HG03108 (cell line): ENCODE measurements around the gene SYT17.
"Not testable (repeated sequence)": the region's sequence is repeated elsewhere in the genome, so short reads cannot be mapped to it uniquely, and the experiment has no call there.

ENCODE experiments used
- ATAC-seq: cut with Tn5 transposase; IDR thresholded peaks from one replicate; pipeline ENCODE4 v1.9.1; 2021; ENCODE audit warnings: moderate library complexity; ENCODE audit not compliant: unreplicated experiment

Gene SYT17

DNA sequence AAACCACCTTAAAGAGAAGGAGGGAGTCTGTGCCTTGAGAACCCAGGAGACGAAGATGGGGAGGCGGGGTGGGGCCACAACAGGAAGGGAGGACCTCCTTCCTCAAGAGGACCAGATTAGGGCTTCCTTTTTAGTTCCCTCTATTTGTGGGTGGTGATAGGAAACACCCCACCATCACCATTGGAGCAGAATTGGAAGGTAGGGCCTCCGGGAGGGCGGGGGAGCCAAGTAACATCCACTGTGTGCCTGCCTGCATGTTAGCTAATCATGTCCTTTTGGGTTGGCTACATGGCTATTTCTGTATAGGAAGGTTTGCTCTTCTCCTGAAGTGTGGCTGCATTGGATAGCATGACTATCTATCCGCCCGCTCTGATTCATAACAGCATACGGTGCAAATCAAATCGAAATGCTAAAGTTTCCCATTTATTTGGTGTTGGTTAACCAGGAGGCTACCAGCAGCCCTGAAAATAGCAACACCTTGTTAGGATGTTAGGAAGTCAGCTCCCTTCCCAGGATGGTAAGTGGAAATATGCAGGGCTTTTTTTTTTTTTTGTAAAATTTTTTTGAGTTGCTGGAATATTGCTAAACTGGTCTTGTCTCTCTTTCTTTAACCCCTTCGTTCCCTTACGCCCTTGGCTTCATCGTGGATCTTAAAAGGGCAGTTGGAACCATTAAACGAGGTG lies 4.2 kb downstream of the SYT17 start:
- ATAC-seq = no peak

DNA sequence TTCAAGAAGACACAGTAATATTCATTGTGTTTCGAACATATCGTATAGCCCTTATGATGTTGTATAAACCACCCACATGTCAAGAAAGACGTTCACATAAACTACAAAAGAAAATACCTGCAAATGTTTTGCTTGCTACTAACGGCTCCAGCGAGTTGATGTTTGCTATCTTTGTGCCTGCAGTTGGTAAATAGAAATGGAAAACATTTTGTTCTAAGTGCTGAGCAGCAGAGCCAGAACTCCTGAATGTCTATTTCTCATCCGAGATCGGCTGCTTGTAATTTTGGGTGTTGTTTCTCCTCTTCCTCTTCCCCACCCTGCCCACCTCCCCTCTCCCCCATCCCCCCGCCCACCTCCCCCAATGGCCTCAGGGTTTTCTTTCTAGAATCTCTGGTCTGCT lies 5.0 kb downstream of the SYT17 start:
- no peak for ATAC-seq

DNA sequence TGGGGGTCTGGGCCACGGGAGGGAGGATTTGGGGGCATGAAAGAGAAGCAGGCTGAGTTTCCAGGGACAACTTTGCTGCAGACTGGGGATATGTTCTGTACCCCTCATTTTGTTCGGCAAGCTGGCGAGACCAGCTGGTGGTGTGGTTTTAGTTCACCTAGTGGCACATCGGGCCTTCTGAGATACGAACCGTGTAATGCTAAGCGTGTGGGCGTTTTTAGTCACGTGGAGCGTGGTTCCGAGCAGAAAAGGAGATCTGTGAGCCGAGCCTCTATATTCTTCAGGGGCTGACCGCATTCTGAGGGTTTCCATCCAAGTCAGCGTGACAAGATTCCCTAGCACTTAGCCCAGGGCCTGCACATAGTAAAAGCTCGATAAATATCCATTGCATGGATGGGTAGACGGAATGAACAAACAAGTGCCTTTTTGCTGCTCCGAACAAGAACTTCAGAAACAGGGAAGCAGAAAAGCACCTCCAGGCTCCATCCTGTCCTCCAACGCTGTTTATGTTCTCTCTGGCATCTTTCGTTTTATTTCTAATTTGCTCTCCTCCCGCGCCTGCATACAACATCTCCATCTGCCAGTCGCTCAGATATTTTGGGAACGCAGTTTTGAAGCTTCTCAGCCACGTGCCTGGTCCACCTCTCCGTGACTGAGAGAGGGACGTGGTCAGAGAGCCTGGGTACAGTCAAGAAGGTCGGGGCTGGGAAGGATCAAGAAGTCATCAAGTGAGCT lies 5.8 kb downstream of the SYT17 start:
- ATAC-seq = no peak

DNA sequence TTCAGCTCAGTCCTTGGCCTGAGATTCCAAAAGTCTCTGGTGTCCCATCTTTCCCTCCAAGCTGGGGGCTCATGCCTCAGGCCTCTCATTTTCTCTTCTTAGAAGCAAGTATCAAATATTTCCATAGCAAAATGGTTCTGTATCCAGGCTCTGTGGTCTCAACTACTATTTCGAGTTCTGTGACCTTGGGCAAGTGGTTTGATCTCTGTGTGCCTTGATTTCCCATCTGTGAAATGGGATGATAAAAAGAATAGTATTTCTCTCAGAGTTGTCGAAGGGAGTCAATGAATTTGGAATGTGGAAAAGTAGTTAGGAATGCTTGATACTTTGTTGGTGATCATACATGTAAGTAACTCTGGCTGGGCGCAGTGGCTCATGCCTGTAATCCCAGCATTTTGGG lies 6.4 kb downstream of the SYT17 start:
- no peak for ATAC-seq

DNA sequence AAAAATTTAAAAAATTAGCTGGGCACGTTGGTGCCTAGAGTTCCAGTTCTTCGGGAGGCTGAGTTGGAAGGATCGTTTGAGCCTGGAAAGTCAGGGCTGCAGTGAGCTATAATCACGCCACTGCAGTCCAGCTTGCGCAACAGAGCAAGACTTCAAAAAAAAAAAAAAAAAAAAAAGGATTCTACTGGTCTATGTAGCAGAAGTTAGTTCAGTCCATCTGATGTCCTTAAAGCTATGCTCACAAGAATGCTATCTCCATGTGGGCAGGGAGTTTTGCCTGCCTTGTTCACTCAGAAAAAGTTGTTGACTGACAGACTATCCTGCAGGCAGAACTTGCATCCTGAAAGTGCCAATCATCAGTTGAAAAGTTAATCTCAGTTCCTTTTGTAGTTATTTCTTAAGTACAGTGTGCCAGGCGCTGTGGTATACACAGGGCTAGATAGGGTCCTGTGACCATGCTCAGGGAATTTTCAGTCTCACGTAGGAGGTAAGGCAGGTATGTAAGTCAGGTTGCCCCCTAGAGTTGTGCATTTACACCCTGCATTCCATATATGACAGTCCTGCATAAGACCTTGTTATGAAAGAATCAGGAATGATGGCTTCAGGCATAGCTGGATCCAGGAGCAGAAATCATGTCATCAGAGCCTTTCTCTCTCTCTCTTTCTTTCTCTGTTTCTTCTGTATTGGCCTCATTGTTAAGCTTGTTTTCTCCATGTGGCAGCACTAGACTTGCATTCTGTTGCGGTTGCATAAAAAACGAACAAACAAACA lies 7.6 kb downstream of the SYT17 start:
- ATAC-seq = no peak

DNA sequence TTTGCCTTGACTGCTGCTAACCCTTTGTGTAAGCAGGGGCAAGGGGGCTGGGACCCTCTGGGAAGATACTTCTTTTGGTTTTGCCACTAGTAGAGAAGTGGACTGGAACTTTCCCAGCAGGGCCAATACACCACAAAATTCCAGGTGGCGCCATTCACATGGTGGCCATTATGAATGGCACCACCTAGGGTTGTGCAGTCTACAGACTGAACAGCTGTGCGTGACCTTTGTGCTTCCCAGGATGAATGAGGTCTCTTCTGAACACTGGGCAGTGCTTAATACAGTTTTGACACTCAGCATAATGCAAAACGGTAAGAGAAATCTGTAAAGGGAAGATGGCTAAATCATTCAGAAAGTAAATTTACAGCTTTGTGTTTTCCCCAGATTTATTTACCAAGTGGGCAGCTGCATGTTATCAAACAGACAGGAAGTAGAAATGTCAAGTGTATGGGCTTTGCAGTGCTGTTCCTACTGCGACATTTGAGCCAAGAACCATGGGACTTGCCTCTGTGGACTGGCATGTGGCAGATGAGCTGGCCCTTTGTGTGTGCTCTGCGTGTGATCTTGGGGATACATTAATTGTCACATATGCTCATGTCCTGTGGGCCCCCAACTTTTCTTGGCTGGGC lies 9.2 kb downstream of the SYT17 start:
- no peak for ATAC-seq

DNA sequence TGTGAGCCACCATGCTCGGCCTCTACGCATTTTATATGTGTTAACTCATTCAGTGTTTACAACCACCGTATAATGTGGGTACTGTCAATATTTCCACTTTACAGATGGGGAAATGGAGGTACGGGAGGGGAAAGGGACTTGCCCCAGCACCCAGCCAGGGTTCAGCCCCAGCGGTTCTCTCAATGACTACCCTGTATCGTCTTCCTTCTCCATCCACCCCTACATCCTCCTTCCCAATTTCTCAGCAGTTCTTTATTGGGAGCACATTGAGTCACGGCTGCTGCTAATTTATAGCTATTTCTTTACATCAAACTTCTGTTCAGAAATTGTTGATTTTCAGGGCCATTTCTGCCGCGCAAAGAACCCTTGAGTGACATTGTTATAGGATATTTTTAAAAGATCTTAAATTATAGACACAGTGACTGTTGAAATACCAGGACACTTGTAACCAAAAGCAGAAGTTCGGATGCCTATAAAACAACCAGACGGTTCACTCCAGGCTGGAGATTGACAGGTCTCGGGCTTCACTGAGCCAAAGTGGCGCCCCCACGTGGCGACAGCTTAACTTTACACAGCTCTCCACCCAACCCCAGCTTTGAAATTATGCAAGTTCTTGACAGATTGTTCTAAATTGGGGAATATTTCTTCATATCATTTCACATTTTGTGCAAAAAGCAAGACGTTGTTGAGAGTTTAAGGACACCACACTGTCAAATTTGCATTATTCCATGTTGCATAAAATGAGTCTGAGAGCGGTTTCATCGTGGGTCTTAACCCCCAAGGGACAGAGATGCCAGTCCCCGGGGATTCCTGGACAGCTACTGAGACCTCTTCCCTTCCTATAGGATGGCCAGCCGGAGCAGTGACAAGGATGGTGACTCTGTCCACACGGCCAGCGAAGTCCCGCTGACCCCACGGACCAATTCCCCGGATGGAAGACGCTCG lies 11.8 kb downstream of the SYT17 start:
- ATAC-seq = no peak

DNA sequence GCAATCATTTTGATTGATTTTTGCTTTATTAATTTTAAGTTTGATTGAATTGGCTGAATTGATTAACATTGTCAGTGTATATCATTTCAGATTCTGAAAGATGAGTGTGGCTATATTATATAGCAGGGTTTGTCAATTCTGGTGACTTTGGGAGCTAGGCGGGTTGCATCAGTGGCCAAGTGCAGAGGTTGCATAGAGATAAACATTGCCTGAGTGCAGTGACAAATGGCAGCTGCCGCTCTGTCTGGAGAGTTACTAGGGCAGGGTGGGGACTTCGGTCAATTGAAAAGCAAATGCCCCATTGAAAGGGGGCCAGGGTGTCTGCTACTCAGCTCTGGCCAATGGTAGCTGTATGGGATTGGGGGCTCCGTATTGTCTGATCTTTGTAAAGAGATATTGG lies 12.7 kb downstream of the SYT17 start:
- ATAC-seq = no peak

DNA sequence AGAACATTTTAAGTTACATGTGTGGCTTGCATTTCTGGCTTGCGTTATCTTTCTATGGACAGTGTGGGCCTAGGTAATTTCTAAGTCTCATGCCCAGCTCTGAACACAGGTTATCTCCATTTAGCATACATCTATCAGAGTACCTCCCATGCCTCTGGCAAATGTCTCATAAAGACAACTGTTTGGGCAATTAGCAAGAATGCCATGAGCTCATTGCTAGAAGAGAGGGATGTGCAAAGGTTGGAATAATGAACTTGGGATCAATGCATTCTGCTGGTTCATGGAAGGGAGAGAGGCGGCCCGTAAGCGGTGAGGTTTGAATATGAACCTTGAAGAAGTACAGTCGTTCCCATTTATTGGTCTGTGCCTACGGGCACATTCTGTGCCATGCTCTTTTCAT lies 14.4 kb downstream of the SYT17 start:
- no peak for ATAC-seq

DNA sequence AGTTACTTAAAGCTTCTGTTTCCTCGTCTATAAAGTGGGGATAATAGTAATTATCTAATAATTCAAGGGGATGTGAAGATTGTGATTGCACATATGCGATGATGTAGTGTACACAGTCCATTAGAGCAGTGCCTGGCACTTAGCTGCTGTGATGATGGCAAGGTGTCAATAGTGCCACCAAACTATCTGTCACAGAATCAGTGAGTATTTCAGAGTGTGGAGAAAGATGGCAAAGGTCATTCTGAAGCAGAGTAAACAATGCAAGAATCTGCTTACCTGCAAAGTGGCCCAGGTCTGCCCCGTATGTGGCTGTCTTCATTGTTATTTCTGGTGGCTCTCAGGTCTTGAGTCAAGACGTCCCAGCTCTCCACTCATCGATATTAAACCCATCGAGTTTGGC lies 15.1 kb downstream of the SYT17 start:
- ATAC-seq = no peak

DNA sequence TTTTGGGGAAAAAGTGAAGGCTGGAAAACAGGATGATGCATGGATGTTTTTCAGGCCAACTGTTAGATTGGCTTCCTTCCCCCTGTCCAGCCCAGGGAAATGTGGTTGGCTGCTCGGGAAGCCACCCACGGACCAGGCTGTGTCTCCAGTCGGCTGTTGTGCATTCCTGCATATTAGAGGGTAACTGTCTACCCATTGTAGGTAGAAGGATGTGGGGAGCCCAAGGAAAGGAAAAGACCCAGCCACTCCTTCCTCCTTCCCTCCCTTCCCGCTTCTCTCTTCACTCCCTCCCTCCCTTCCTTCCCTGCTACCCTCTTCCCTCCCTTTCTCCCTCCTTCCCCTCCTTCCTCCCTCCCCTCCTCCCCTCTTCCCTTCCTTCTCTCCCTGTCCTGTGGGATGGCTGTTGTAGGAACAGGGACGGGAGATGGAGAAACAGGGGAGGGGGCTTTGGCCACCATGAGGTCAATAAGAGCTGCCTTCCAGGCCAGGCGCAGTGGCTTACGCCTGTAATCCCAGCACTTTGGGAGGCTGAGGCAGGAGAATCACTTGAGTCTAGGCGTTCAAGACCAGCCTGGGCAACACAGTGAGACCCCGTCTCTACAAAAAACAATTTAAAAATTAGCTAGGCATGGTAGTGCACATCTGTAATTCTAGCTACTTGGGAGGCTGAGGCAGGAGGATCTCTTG lies 16.9 kb downstream of the SYT17 start:
- no peak for ATAC-seq

DNA sequence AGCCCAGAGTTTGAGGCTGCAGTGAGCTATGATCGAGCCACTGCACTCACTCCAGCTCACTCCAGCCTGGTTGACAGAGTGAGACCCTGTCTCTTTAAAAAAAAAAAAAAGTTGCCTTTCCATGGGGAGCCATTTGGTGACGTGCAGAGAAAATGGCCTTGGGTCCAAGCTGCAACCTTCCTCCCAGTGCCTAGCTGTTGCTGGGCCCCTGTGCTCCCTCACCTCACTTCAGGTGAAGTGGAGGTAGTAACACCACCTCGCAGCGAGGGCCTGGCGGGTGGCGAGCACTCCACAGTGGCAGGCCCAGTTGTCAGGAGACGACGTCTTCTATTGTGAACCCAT lies 17.4 kb downstream of the SYT17 start:
- no peak for ATAC-seq

DNA sequence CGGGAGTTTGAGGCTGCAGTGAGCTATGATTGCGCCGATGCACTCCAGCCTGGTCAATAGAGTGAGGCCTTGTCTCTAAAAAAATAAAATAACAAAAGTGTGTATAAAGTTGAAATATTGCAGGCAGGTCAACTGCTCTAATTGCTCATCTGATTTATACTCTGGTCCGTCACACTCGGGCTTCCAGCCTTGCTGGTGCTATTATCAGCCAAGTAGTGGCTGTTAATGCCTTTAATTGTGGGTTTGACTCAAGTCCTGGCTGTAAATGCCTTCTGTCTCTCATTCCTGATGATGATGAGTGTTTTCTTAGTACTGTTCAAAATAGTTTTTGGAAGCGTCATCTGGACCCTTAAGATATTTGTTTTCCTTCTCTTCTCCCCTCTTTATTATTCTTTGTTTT lies 18.4 kb downstream of the SYT17 start:
- no peak for ATAC-seq

DNA sequence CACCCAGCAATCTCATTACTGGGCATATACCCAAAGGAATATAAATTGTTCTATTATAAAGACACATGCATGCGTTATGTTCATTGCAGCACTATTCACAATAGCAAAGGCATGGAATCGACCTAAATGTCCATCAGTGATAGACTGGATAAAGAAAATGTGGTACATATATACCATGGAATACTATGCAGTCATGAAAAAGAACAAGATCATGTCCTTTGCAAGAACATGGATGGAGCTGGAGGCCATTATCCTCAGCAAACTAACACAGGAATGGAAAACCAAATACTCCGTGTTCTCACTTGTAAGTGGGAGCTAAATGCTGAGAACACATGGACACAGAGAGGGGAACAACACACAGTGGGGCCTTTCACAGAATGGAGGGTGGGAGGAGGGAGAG lies 19.9 kb downstream of the SYT17 start:
- ATAC-seq = not testable (repeated sequence)

DNA sequence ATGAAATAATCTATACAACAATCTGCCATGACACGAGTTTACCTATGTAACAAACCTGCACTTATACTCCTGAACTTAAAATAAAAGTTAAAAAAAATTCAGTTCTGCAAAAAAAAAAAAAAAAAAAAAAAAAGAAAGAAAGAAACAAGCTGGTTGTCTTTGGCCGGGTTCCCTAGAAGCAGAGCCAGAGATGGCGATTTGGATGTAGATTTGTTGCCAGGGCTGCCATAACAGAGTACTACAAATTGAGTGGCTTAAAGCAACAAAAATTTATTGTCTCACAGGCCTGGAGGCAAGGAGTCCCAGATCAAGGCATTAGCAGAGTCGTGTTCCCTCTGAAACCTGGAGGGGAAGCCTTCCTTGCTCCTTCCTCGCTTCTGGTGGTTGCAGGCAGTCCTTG lies 20.4 kb downstream of the SYT17 start:
- ATAC-seq = no peak

DNA sequence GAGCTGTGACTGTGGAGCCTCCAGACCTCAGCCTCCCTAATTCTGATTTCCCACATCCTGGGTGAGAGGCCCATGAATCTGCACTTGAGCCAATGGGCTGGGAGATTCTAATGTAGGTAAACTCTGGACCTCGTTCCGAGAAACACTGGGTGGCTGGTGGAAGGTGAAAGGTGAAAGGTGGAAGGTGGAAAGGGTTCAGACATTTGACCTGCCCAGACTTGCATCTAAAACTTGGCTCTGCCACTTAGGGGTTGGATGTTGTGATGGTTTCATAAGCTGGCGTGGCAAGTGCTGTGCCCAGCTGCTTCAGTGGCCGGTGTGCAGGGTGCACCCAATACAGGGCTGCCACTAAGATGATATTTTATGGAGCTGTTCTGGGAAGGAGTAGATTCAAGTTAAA lies 24.8 kb downstream of the SYT17 start:
- ATAC-seq = no peak

DNA sequence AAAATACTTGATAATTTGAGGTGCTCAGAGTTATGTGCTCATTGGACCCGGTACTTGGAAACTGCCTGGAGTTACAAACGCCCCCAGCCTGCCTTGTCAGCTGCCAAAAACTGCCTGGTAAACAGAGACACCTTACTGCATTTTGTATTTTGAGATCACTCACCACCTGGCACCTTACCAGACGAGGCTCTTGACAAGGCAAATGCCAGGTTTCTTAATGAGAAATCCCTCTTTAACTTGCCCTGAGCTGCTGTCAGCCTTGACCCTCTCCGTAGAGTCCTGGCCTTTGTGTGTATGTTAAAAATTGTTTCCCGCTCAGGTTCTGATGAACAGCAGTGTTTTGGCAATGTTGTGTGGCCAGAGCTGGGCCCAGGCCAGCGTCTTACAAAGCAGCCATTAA lies 28.8 kb downstream of the SYT17 start:
- ATAC-seq = no peak

DNA sequence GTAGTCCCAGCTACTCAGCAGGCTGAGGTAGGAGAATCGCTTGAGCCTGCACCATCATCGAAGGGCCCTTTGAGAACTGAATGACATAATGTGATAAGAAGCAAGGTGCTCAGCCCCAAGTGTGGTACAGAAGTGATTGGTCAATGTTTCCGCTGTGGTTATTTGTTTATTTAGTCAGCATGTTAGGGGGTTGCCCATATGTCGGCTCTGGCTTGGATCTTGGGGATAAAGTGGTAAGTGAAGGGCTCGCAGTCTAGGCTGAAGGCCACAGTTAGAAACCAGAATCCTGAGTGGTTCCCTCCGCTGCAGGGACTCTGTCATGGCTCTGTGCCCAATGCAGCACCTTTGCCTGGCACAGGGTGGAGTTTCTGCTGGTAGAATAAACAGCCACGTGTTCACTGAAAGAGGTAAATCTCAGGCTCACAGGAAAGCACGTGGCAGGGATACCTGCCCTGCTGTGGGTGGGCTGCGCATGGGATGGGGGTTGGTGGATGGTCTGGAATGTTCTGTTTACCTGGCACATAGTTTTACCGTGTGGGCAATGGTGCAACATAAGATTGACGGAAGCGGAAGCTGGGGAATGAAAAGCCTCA lies 35.4 kb downstream of the SYT17 start:
- ATAC-seq = no peak

DNA sequence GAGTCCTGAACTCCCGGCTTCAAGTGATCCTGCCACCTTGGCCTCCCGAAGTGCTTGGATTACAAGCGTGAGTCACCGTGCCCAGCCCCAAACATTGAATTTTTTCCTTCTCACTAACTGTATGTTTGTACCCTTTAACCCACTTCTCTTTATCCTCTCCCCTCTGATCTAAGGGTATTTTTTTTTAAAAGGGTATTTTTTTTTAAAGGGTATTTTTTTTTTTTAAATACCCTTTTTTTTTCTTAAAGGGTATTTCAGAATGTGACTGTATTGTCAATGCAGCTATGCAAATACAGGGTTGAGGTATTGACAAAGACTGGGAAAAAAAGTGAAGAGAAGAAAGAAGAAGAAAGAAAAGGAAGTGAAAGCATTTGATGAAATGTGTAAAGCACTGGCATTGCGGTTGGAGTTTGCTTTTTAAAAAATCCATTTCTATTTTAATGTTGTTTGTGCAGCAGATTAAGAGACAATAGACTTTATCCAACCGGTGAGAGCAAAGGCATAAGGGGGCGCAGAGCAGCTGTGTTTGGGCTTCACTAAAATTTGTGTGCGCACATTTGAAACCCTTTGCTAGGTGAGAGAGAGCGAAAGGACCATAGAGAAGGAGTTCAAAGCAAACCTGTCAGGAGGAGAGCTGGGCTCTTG lies 42.4 kb downstream of the SYT17 start:
- peak; percentile 75 for ATAC-seq
